Measurements from ENCODE around the gene DAP. TPM values are rescaled to one million over a fixed set of nuclear protein-coding genes. Genes with fewer than 3 reads are reported as not detected.
A peak's percentile ranks its signal among the peaks of the same experiment; 100 is the strongest.
"Not testable (repeated sequence)": the region's sequence is repeated elsewhere in the genome, so short reads cannot be mapped to it uniquely, and the experiment has no call there.

Gene DAP
- total RNA-seq, 1 experiment from 2014 or later, result 26.0 TPM

DNA sequence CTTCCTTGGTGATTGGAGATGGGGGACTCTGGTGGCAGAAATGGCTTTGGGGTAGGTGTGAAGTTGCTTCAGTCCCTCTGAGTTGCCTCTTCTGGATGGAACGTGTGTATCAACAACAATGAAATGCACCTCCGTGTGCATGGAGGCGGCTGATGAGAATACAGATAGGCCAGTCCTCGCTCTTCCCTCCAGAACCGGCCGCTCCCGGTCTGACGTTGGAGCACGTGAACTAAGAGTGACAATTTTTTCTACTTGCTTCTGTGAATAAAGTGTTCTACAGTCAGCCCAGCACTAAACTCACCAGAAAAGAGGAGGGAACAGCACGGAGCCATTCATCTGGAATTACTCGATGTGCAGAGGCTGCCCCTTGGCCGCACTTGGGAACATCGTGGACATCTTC lies 106.5 kb downstream of the DAP start:
- DNase-seq (ENCODE audit: low spot score), result no peak

DNA sequence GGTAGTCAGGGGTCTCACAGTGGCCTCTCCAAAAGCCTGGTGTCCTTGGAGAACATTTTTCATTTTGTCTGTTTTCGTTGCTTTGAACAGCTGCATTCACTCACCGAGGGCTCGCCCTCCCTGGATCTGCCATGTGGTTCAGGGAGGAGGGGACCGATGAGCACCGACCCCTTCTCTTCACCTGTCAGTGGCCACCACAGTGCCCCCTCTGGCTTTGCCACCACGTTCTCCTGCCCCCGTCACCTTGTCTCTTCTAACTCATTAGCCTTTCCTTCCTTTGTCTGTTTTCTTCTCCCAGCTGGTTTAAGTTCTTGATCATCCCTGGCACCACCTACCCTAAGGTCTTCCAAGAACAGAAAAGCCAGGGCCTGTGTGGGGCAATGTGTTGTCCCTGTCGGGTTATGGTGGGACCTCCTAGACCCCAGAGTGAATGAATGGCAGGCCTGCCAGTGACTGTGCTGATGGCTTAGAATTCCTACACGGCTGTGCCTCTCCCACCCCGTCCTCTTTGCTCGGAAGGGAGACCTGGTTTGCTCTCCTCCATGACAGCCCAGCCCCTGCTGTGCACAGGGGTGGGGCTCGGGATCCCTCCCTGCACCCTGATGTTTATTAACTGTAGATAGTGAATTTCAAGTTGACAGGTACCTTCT lies 107.2 kb downstream of the DAP start:
- no peak for DNase-seq (ENCODE audit: low spot score)

- DNase-seq (ENCODE audit: low spot score), result no peak
Observed at GRCh38 chr5:10653043-10653442, 108.0 kb downstream of the DAP start.

DNA sequence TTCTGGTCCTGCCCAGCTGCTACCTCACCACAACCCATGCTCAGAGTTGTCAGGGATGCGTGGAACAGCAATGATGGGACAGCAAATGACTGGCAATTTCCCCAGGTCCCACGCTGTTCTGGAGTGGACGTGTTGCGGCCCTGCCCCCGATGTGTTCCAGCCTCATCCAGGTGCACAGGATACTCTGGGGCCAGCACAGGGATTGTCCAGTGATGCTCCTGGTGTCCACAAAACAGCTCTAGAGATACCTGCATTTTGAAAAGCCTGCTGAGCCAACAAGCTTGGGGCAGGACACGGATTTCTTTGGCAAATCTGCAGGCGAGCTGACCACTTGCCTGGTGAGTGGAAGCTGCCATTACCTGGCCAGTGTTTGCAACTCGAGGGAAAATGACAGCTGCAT lies 108.4 kb downstream of the DAP start:
- no peak for DNase-seq (ENCODE audit: low spot score)

DNA sequence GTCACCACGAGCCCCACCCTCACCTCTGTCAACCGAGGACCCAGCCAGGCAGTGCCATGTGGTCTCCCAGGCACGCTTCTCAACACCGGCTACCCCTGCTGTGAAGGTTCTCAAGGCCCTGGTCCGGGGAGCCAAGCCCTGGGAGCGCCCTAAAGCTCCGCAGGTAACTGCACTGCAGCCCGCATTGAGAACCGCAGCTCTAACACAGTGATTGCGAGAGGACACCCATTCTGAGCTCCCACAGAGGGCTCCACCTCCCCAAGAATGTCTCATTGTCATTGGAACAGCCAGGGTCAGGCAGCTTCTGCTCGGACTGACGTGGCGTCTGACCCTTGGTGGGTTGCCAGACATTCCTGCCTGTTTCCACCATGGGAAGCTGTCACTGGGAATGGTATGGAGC lies 108.9 kb downstream of the DAP start:
- peak; percentile 20 for DNase-seq (ENCODE audit: low spot score)

DNA sequence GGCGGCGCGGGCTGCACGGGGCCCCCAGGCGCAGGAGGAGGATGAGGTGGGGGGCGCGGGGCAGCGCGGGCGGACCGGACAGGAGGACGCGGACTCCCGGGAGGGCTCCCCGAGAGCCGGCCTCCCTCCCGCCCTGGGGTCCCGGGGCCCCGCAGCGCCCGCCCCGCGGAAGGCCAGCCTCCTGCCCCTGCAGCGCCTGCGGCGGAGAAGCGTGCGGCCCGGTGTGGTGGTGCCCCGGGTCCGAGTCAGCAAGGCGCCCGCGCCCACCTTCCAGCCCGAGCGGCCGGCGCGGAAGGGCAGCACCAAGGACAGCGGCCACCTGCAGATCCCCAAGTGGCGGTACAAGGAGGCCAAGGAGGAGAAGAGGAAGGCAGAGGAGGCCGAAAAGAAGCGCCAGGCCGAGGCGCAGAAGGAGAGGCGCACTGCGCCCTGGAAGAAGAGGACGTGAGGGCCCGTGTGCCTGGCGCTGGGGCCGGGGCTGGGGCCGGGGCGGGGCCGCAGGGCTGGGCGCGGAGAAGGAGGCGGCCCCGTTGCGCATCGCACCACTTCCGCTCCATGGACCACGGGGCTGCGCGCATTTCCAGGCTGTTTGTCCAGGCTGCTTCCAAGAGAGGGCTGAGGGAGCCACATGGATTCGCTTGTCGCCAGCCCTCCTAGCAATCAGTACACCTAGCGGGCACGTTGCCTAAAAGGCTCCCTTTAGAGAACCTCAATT lies 111.2 kb downstream of the DAP start:
- no peak for DNase-seq (ENCODE audit: low spot score)

- no peak for DNase-seq (ENCODE audit: low spot score)
Observed at GRCh38 chr5:10648806-10649665, 112.0 kb downstream of the DAP start.

DNA sequence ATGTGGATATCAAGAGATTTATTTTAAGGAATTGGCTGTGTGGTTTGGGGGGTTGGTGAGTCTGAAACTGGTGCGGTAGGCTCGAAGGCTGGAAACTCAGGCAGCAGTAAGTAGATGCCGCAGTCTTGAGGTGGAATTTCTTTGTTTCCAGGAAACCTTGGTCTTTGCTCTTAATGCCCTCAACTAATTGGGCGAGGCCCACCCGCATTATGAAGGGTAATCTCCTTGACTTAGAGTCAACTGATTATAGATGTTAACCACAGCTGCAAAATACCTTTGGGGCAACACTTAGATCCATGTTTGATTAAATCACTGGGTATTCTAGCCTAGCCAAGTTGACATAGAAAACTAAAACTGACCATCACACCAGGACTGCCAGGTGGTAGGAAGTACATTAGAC lies 113.4 kb downstream of the DAP start:
- DNase-seq (ENCODE audit: low spot score), result no peak

DNA sequence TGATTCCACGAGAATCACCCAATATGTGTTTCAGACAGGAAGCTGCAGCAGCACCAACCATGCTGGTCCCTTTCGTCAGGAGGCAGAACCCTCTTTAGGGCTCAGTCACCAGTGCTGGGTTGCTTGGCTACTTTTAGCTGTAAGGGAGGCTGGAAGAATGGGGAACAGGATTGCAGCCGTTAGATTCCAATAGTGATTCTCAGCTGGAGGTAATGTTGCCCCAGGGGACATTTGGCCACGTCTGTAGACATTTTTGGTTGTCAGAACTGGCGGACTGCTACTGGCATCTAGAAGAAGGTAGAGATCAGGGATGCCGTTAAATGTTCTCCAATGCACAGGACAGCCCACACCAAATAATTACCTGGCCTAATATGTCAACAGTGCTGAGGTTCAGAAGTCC lies 115.4 kb downstream of the DAP start:
- DNase-seq (ENCODE audit: low spot score), result no peak

- no peak for DNase-seq (ENCODE audit: low spot score)
Observed at GRCh38 chr5:10645146-10645545, 115.9 kb downstream of the DAP start.

GRCh38 chr5:10644192-10644591 lies 116.8 kb downstream of the DAP start:
- DNase-seq (ENCODE audit: low spot score), result no peak

DNA sequence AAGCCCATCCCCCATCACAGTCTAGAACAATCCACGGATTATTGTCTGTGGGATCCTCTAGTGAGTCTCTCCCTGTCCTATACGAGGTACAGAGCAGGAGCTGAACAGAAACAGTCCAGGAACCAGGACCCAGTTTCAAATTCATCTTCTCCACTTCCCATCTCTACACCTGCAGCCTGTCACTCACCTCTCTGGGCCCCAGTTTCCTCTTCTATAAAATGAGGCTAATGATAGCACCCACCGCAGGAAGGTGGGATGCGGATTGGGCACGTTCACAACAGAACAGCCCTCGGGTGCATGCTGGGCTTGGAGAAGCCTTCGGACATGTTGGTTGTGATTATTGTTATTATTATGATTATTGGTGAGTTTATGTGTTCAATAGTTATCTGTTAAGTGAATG lies 118.7 kb downstream of the DAP start:
- DNase-seq (ENCODE audit: low spot score), result no peak

DNA sequence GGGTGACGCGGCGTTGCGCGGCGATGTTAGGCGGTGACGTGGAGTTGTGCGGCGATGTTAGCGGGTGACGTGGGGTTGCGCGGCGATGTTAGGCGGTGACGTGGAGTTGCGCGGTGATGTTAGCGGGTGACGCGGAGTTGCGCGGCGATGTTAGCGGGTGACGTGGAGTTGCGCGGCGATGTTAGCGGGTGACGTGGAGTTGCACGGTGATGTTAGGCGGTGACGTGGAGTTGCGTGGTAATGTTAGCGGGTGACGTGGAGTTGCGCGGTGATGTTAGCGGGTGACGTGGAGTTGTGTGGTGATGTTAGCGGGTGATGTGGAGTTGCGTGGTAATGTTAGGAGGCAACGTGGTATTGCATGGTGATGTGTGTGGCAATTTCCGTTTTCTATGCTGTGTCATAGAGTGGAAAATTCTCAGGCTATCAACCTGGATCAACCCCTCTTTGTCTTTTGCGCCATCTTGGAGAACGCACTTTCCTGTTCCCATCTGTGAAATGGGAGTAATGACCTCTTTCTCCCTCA lies 121.1 kb downstream of the DAP start:
- DNase-seq (ENCODE audit: low spot score), result no peak

- not testable (repeated sequence) for DNase-seq (ENCODE audit: low spot score)
Observed at GRCh38 chr5:10638723-10639122, 122.3 kb downstream of the DAP start.

GRCh38 chr5:10637944-10638343 lies 123.1 kb downstream of the DAP start:
- no peak for DNase-seq (ENCODE audit: low spot score)

GRCh38 chr5:10636363-10637142 lies 124.5 kb downstream of the DAP start:
- DNase-seq (ENCODE audit: low spot score), result no peak

DNA sequence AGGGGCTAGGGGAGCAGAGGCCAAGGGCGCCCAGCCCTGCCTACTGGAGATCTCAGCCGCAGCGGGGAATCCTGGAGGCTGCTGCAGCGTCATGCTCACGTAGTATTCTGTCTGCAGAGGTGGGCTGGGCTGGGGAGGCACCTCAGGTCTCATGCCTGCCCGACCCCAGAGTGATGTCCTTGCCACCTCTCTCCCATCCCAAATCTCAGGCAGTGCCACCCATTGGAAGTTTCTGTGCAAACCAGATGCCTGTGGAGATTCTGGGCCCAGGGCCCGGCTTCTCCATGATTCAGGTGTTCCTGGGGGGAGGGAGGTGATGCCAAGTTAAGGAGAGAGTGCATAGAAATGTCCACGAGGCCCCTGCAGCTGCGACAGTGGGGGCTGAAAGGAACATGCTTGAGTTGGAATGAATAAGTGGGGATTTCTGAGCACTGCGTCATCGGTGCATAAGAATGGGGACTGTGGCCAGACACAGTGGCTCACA lies 125.1 kb downstream of the DAP start:
- peak; percentile 51 for DNase-seq (ENCODE audit: low spot score)

DNA sequence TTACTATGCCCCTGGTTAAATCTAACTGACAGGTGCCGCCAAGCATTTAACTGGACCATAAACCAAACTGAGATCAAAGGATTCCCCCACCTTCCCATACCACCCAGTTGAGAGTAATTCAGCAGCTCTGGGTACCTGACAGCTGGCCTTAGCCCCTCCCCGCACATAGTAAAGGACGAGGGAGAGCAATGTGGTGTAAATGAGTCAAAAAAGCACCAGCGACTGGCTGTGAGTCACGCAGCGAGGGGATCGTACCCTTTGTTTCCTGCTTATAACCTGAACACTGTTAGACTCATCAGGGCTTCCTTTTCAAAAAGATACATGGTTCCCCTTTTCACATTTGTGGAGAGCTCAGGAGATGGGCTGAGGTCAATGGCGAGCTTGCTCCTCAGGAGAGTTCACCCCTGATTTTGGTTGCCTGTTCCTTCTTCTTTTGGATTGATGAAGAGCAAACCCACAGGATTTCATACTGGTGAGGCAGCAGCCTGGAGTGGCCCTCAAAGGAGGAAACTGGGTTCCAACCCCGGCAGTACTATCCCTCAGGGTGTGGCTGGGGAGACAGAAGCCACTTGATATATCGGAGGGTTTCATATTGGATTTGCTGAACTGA lies 125.7 kb downstream of the DAP start:
- DNase-seq (ENCODE audit: low spot score), result peak; percentile 91

GRCh38 chr5:10634562-10634961 lies 126.5 kb downstream of the DAP start:
- no peak for DNase-seq (ENCODE audit: low spot score)

- no peak for DNase-seq (ENCODE audit: low spot score)
Observed at GRCh38 chr5:10634050-10634449, 127.0 kb downstream of the DAP start.
